HEK293T (cell line): ENCODE measurements around the gene SPATS2L.

Experiments
- CTCF ChIA-PET: fragments of 350-600 bp; formaldehyde crosslinking; extraction: SDS; loops from one replicate; lab custom pipeline; 2021; ENCODE audit warnings: antibody characterized with exemption, inconsistent platforms; lab: Yijun Ruan, JAX
- POLR2A ChIA-PET: fragments of 350-600 bp; formaldehyde crosslinking; extraction: SDS; loops from one replicate; lab custom pipeline; 2020; ENCODE audit warnings: antibody characterized with exemption, inconsistent platforms; lab: Yijun Ruan, JAX
- DNase-seq: peaks from one replicate; pipeline ENCODE4 v3.0.0; 2012; ENCODE audit warnings: mixed read lengths; ENCODE audit errors: extremely low spot score
- ARNT ChIP-seq: fragments of 450-650 bp; IDR thresholded peaks from 2 replicates; pipeline ENCODE4 v1.6.1; 2017; ENCODE audit warnings: mild to moderate bottlenecking
- BHLHE40 ChIP-seq: fragments of 450-650 bp; IDR thresholded peaks from 2 replicates; pipeline ENCODE4 v1.6.1; 2016; ENCODE audit warnings: mild to moderate bottlenecking, moderate library complexity, borderline replicate concordance
- CTBP1 ChIP-seq: fragments of 450-650 bp; IDR thresholded peaks from 2 replicates; pipeline ENCODE4 v1.6.1; 2016; ENCODE audit warnings: borderline replicate concordance
- ELF4 ChIP-seq: fragments of 450-650 bp; IDR thresholded peaks from 2 replicates; pipeline ENCODE4 v1.6.1; 2017; ENCODE audit warnings: antibody characterized with exemption
- FOXA1 ChIP-seq: fragments of 450-650 bp; IDR thresholded peaks from 2 replicates; pipeline ENCODE4 v1.6.1; 2016; ENCODE audit warnings: mild to moderate bottlenecking
- FOXK2 ChIP-seq: fragments of 450-650 bp; IDR thresholded peaks from 2 replicates; pipeline ENCODE4 v1.6.1; 2016; ENCODE audit warnings: mild to moderate bottlenecking
- FOXM1 ChIP-seq: fragments of 450-650 bp; IDR thresholded peaks from 2 replicates; pipeline ENCODE4 v1.6.1; 2017; ENCODE audit warnings: mild to moderate bottlenecking, borderline replicate concordance
- HDGF ChIP-seq: fragments of 450-650 bp; IDR thresholded peaks from 2 replicates; pipeline ENCODE4 v1.6.1; 2017; ENCODE audit warnings: antibody characterized with exemption, borderline replicate concordance
- L3MBTL2 ChIP-seq: fragments of 450-650 bp; conservative IDR thresholded peaks from 2 replicates; pipeline ENCODE4 v1.6.1; 2016; ENCODE audit warnings: mild to moderate bottlenecking
- LEF1 ChIP-seq: fragments of 450-650 bp; IDR thresholded peaks from 2 replicates; pipeline ENCODE4 v1.6.1; 2017; ENCODE audit warnings: mild to moderate bottlenecking, borderline replicate concordance
- NFRKB ChIP-seq: fragments of 450-650 bp; IDR thresholded peaks from 2 replicates; pipeline ENCODE4 v1.6.1; 2016; ENCODE audit warnings: mild to moderate bottlenecking, moderate library complexity
- PKNOX1 ChIP-seq: fragments of 450-650 bp; IDR thresholded peaks from 2 replicates; pipeline ENCODE4 v1.6.1; 2016
- SP1 ChIP-seq: fragments of 450-650 bp; IDR thresholded peaks from 2 replicates; pipeline ENCODE4 v1.6.1; 2017
- SUZ12 ChIP-seq: fragments of 450-650 bp; IDR thresholded peaks from 2 replicates; pipeline ENCODE4 v1.6.1; 2016; ENCODE audit warnings: mild to moderate bottlenecking
- TARDBP ChIP-seq: fragments of 450-650 bp; IDR thresholded peaks from 2 replicates; pipeline ENCODE4 v1.6.1; 2016
- ZNF384 ChIP-seq: fragments of 450-650 bp; IDR thresholded peaks from 2 replicates; pipeline ENCODE4 v1.6.1; 2016

Gene SPATS2L

GRCh38 chr2:200446612-200447011 is 140.1 kb downstream of the SPATS2L start:
- DNase-seq, result no peak
- TF ChIP-seq ARNT (no peak), TARDBP (no peak), BHLHE40 (no peak), LEF1 (no peak), FOXK2 (no peak), ELF4 (no peak), L3MBTL2 (no peak), HDGF (no peak), SUZ12 (no peak), FOXA1 (no peak), NFRKB (no peak), PKNOX1 (no peak), SP1 (no peak), ZNF384 (no peak), FOXM1 (no peak)
- ChIA-PET CTCF (no interaction called here), POLR2A (no interaction called here)

DNA sequence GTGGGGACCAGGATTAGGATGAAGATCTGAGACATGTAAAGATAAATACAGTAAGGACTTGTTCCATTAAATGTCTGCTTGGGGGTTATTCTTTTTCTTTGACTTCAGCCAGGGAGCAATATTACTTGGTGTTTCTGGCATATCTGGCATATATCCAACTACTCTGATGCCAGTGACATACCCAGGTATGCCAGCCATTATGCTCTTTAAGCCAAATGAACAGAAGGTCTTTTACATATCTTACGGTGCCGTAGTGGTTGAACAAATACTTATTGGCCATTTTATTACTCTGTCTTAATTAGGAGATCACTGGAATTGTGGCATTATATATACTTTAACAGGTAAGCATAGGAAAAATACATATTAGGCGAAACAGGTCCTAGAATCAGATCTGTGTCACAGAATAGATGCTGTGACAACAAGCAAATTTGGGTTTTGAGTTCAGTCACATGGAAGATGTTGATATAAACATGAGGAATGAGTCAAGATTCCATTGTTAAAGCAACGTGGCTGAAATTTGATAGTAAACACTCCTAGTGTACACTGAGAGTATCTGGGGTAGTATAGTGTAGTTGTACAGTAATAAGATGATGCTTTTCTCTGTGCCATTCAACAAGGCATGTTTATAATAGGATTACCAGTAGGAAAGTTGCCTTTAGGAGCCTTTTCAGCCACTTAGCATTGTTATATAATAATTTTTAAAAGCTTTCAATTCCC is 140.8 kb downstream of the SPATS2L start:
- CTCF ChIA-PET, result no interaction called here
- POLR2A ChIA-PET, result no interaction called here
- no peak for TF ChIP-seq ZNF384
- TF ChIP-seq HDGF, result no peak
- TF ChIP-seq FOXM1, result no peak
- TF ChIP-seq CTBP1, result no peak
- no peak for TF ChIP-seq L3MBTL2
- TF ChIP-seq SP1, result no peak
- TF ChIP-seq PKNOX1, result no peak
- TF ChIP-seq TARDBP, result no peak
- TF ChIP-seq BHLHE40, result no peak
- TF ChIP-seq ELF4, result no peak
- no peak for TF ChIP-seq NFRKB

GRCh38 chr2:200448455-200448854 is 142.0 kb downstream of the SPATS2L start:
- TF ChIP-seq FOXA1, result no peak
- TF ChIP-seq HDGF, result no peak
- no peak for TF ChIP-seq SP1
- TF ChIP-seq CTBP1, result no peak
- no peak for TF ChIP-seq ZNF384
- TF ChIP-seq FOXM1, result no peak
- no peak for TF ChIP-seq NFRKB
- TF ChIP-seq FOXK2, result no peak
- no peak for TF ChIP-seq ARNT
- TF ChIP-seq TARDBP, result no peak
- TF ChIP-seq PKNOX1, result no peak
- no peak for TF ChIP-seq SUZ12
- DNase-seq, result no peak
- ChIA-PET CTCF (no interaction called here), POLR2A (no interaction called here)

More for the DNA sequence above, 140.8 kb downstream of the SPATS2L start:
- DNase-seq, result no peak

- DNase-seq, result no peak
- POLR2A ChIA-PET, result no interaction called here
- TF ChIP-seq FOXA1, result no peak
- TF ChIP-seq FOXK2, result no peak
- TF ChIP-seq SUZ12, result no peak
- no peak for TF ChIP-seq TARDBP
- no peak for TF ChIP-seq ZNF384
- no peak for TF ChIP-seq SP1
- no peak for TF ChIP-seq NFRKB
- no peak for TF ChIP-seq FOXM1
- no peak for TF ChIP-seq CTBP1
- no peak for TF ChIP-seq ELF4
- TF ChIP-seq PKNOX1, result no peak
- TF ChIP-seq HDGF, result no peak
- no peak for TF ChIP-seq ARNT
- TF ChIP-seq LEF1, result no peak
- no peak for TF ChIP-seq L3MBTL2
- CTCF ChIA-PET, result no interaction called here
Observed at GRCh38 chr2:200449149-200449548, 142.7 kb downstream of the SPATS2L start.

DNA sequence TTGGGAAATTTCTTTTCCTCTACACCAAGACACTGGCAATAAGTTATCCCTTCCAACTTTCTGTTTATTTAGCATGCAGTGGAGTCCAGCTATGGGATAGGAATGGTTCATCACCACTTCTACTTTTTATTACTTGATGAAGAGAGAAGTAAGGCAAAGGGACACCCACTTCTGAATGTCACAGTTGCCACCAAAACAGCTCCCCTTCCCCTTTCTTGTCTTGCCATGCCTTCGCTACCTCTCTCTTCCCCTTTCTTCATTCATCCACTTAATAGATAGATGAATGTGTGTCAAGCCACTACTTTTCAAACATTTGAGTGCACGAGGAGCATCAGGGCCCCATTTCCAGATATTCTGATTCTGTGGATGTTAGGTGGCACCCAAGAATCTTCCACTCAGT is 143.8 kb downstream of the SPATS2L start:
- POLR2A ChIA-PET, result interaction anchor here (0.8 kb wide), 1 partner anchor 57 kb away, joined by 4 read pairs; no protein-coding TSS in a partner anchor
- CTCF ChIA-PET, result no interaction called here
- DNase-seq, result no peak
- TF ChIP-seq NFRKB (no peak), FOXM1 (no peak), L3MBTL2 (no peak), ARNT (no peak), TARDBP (no peak), ZNF384 (no peak), HDGF (no peak), CTBP1 (no peak), SUZ12 (no peak), LEF1 (no peak)
